Adrenal gland (tissue), 12 donors: Measurements from ENCODE around the gene VPS8. TPM values are rescaled to one million over a fixed set of nuclear protein-coding genes. Genes with fewer than 3 reads are reported as not detected.

Source experiments
- DNase-seq, 7 donors: peaks; one replicate each; pipeline ENCODE4 v3.0.0-alpha.2; 2019 to 2020
- H3K27ac ChIP-seq, 5 donors: fragments of 200-600 bp; sonication (generic) in 4 of 5; 1 replicate in 3 of 5; 2 replicates in 2 of 5; pipeline versions ENCODE4 v1.5.1 to v1.8.0; 2016 to 2020; ENCODE audit warnings: mild to moderate bottlenecking in 1 of 5
- H3K27me3 ChIP-seq: fragments of 200-600 bp; 2 replicates; pipeline ENCODE4 v1.8.0; 2021
- H3K36me3 ChIP-seq, 2 donors: fragments of 200-600 bp; replicated peaks in 1 of 2; 1 replicate in 1 of 2; 2 replicates in 1 of 2; pipeline versions ENCODE4 v1.5.1 to v1.8.0; 2018 to 2022
- H3K4me1 ChIP-seq, 2 donors: fragments of 200-600 bp; replicated peaks in 1 of 2; 1 replicate in 1 of 2; 2 replicates in 1 of 2; pipeline versions ENCODE4 v1.5.1 to v1.8.0; 2018 to 2021
- H3K4me3 ChIP-seq, 4 donors: fragments of 200-600 bp; sonication (generic) in 3 of 4; one replicate each; pipeline ENCODE4 v1.5.1; 2016 to 2018
- H3K9me3 ChIP-seq, 3 donors: fragments of 200-600 bp; sonication (generic) in 1 of 3; replicated peaks in 1 of 3; 1 replicate in 2 of 3; 2 replicates in 1 of 3; pipeline versions ENCODE4 v1.5.1 to v1.8.0; 2016 to 2021
- CTCF ChIP-seq, 6 experiments: fragments of 450-650 bp in 4 of 6; fragments of 200-600 bp in 2 of 6; sonication (generic) in 1 of 6; IDR thresholded peaks; 1 replicate in 5 of 6; 2 replicates in 1 of 6; pipeline versions ENCODE4 v1.5.1 to v1.8.0; 2016 to 2021; ENCODE audit warnings: antibody characterized with exemption in 6 of 6, mild to moderate bottlenecking in 2 of 6, moderate library complexity in 1 of 6
- POLR2A ChIP-seq, 2 donors: fragments of 450-650 bp; IDR thresholded peaks; one replicate each; pipeline ENCODE4 v1.6.1; 2017; ENCODE audit warnings: antibody characterized with exemption in 2 of 2, mild to moderate bottlenecking in 2 of 2, moderate library complexity in 1 of 2
- WGBS, 4 donors: extraction: QIAGEN DNeasy Blood & Tissue Kit in 2 of 4; methylation state at CpG; one replicate each; pipeline versions ENCODE4 v1.1.5 to v1.1.7; 2013 to 2017; 5-methylcytosine and 5-hydroxymethylcytosine counted together
- intact Hi-C, 2 donors: fragments of 100-400 bp; cut with DNase I; formaldehyde crosslinking; loops; one replicate each; pipeline versions ENCODE4 v1.14.1 to v1.15.0; 2022 to 2023
- polyA plus RNA-seq, 3 donors: library from polyadenylated mRNA; stranded (reverse); fragments of 200-250 nt in 2 of 3; fragments of 350-450 nt in 1 of 3; fragmentation: Illumina TruSeq in 1 of 3; extraction: RNeasy Lipid Tissue Mini Kit (QIAGEN cat#74804) in 1 of 3; gene quantifications; one replicate each; pipeline ENCODE4 v1.2.3, GENCODE V29; 2013 to 2014
- total RNA-seq, 9 donors: library from RNA; depleted of rRNA in 4 of 9; stranded (reverse); fragments of >200 nt in 4 of 9; fragments of 120-200 nt in 1 of 9; fragmentation: NEBNext Ultra II Directional in 1 of 9; extraction: Animal tissue kit (Norgen Biotek cat#: 25700) in 1 of 9; gene quantifications; one replicate each; pipeline versions ENCODE4 v1.1.0 to v1.2.4, GENCODE V29; 2013 to 2023
- donor health status: healthy with polysubstance abuse.
- donor health status: Bipolar disorder and iron deficiency.
- donor health status: DM: yes; HTN: yes; CAD: no.
- donor health status: DM: no; HTN: no; CAD: no.
- donor health status: DM: no; HTN: no; CAD: no.
- donor health status: DM: yes; HTN: yes; CAD: no.

The VPS8 gene
- total and polyA plus RNA-seq, 12 donors = 17.6 to 96.4 (median 33.9) TPM

GRCh38 chr3:184811034-184811433 lies 932 bp upstream of the VPS8 start:
- no peak for TF ChIP-seq POLR2A (IDR thresholded peaks at IDR 0.05)
- TF ChIP-seq CTCF (IDR thresholded peaks at IDR 0.05) = no peak
- H3K36me3 ChIP-seq = no peaks in the 10 kb centered on the region
- no peaks in the 10 kb centered on the region for H3K27me3 ChIP-seq
- 78 to 91% (median 82%) methylated on average over 3 of the region's 3 CpGs for WGBS, 4 donors
- no peak overlapping the region for H3K27ac ChIP-seq
- peaks cover 6 to 20% of the 10 kb centered on the region in 2 donors for H3K4me1 ChIP-seq
- no peak for DNase-seq
- no peak overlapping the region for H3K4me3 ChIP-seq
- H3K9me3 ChIP-seq = no peaks in the 10 kb centered on the region
- intact Hi-C loops = no loop called here

GRCh38 chr3:184811663-184811998 lies 335 bp upstream of the VPS8 start:
- DNase-seq = no peak
- H3K27ac ChIP-seq = peak overlapping the region in 1 of 5 donors; percentile 80
- 0 to 1% (median 0%) methylated on average over 3 of the region's 3 CpGs for WGBS, 4 donors
- TF ChIP-seq CTCF (IDR thresholded peaks at IDR 0.05) = no peak
- no peak for TF ChIP-seq POLR2A (IDR thresholded peaks at IDR 0.05)
- H3K36me3 ChIP-seq = no peaks in the 10 kb centered on the region
- H3K4me1 ChIP-seq = peaks cover 6 to 17% of the 10 kb centered on the region in 2 donors
- H3K27me3 ChIP-seq = no peaks in the 10 kb centered on the region
- no peaks in the 10 kb centered on the region for H3K9me3 ChIP-seq
- H3K4me3 ChIP-seq = peak overlapping the region in 2 of 4 donors; percentile 60 to 61
- intact Hi-C loops = no loop called here

GRCh38 chr3:184812662-184813042 lies 686 bp downstream of the VPS8 start:
- H3K4me3 ChIP-seq = peak overlapping the region; percentile 54 to 84 (median 60)
- peaks cover 6 to 17% of the 10 kb centered on the region in 2 donors for H3K4me1 ChIP-seq
- H3K27me3 ChIP-seq = no peaks in the 10 kb centered on the region
- intact Hi-C loops = no loop called here
- 0 to 11% (median 4%) methylated on average over 5 to 17 of the region's 17 CpGs for WGBS, 4 donors
- no peaks in the 10 kb centered on the region for H3K9me3 ChIP-seq
- no peak for TF ChIP-seq CTCF (IDR thresholded peaks at IDR 0.05)
- no peak for TF ChIP-seq POLR2A (IDR thresholded peaks at IDR 0.05)
- DNase-seq = peak in 2 of 7 donors; percentile 18 to 30
- peak overlapping the region in 2 of 5 donors; percentile 57 to 81 for H3K27ac ChIP-seq
- H3K36me3 ChIP-seq = no peaks in the 10 kb centered on the region

GRCh38 chr3:184813357-184813756 lies 1.4 kb downstream of the VPS8 start:
- no peak overlapping the region for H3K4me3 ChIP-seq
- no peaks in the 10 kb centered on the region for H3K27me3 ChIP-seq
- no peak for DNase-seq
- no peak overlapping the region for H3K27ac ChIP-seq
- 85 to 91% (median 86%) methylated on average over 3 of the region's 3 CpGs for WGBS, 4 donors
- TF ChIP-seq CTCF (IDR thresholded peaks at IDR 0.05) = no peak
- H3K36me3 ChIP-seq = no peaks in the 10 kb centered on the region
- H3K9me3 ChIP-seq = no peaks in the 10 kb centered on the region
- peaks cover 6 to 17% of the 10 kb centered on the region in 2 donors for H3K4me1 ChIP-seq
- intact Hi-C loops = no loop called here
